ENCODE measurements around the gene ZMYND8. TPM values are rescaled to one million over a fixed set of nuclear protein-coding genes. Genes with fewer than 3 reads are reported as not detected.
A peak's percentile ranks its signal among the peaks of the same experiment; 100 is the strongest.

Gene ZMYND8
- total RNA-seq, 1 experiment from 2014 or later, result 50.7 TPM

GRCh38 chr20:47380481-47380880 lies 24.0 kb upstream of the ZMYND8 start:
- ChIA-PET POLR2A (no interaction called here), CTCF (interaction anchor here (0.6 to 0.7 kb wide), 2 partner anchors 75 to 95 kb away, joined by 4 to 5 read pairs; no protein-coding TSS in a partner anchor)
- H3K4me3 ChIP-seq (ENCODE audit: low read depth in 2 of 2, low read length in 2 of 2), result no peak overlapping the region
- no peaks in the 10 kb centered on the region for H3K9me3 ChIP-seq (ENCODE audit: control insufficient read depth, insufficient read depth, low read depth, low read length)
- DNase-seq (ENCODE audit: low read depth, low spot score) (no peak), ATAC-seq (no peak)
- peak overlapping the region; percentile 85 for H3K27ac ChIP-seq (ENCODE audit: low read length)
- no peaks in the 10 kb centered on the region for H3K27me3 ChIP-seq (ENCODE audit: control insufficient read depth, insufficient read depth, low read length)
- intact Hi-C loops (cut with micrococcal nuclease; ENCODE audit: unreplicated experiment) (loop anchor here (5.0 to 10.0 kb wide), 3 partner anchors 53 to 244 kb away; no protein-coding TSS in a partner anchor), in situ Hi-C loops (cut with HindIII; ENCODE audit: low pct_unique_long_range_greater_than_20kb, low sequenced_read_pairs) (no loop called here)
- BruUV-seq (replicated peaks), result no TSS peak
- peaks cover 34% of the 10 kb centered on the region for H3K4me1 ChIP-seq (ENCODE audit: control insufficient read depth, insufficient read depth, low read length)
- no peak for TF ChIP-seq TCF7L2 (IDR thresholded peaks at IDR 0.05; ENCODE audit: low read depth, low read length)
- no peaks in the 10 kb centered on the region for H3K36me3 ChIP-seq (ENCODE audit: control insufficient read depth, insufficient read depth, low read length)

GRCh38 chr20:47379433-47380150 lies 23.1 kb upstream of the ZMYND8 start:
- Histone ChIP-seq H3K27ac (ENCODE audit: low read length) (peak overlapping the region; percentile 85), H3K9me3 (ENCODE audit: control insufficient read depth, insufficient read depth, low read depth, low read length) (no peaks in the 10 kb centered on the region), H3K36me3 (ENCODE audit: control insufficient read depth, insufficient read depth, low read length) (no peaks in the 10 kb centered on the region), H3K4me3 (ENCODE audit: low read depth in 2 of 2, low read length in 2 of 2) (no peak overlapping the region), H3K27me3 (ENCODE audit: control insufficient read depth, insufficient read depth, low read length) (no peaks in the 10 kb centered on the region), H3K4me1 (ENCODE audit: control insufficient read depth, insufficient read depth, low read length) (peaks cover 34% of the 10 kb centered on the region)
- ATAC-seq (no peak), DNase-seq (ENCODE audit: low read depth, low spot score) (no peak)
- CTCF ChIA-PET, result interaction anchor here (0.6 kb wide), 1 partner anchor 76 kb away, joined by 3 read pairs; no protein-coding TSS in a partner anchor
- POLR2A ChIA-PET, result no interaction called here
- in situ Hi-C loops (cut with HindIII; ENCODE audit: low pct_unique_long_range_greater_than_20kb, low sequenced_read_pairs), result no loop called here
- intact Hi-C loops (cut with micrococcal nuclease; ENCODE audit: unreplicated experiment), result loop anchor here (5.0 to 10.0 kb wide), 3 partner anchors 52 to 245 kb away; no protein-coding TSS in a partner anchor
- no peak for TF ChIP-seq TCF7L2 (IDR thresholded peaks at IDR 0.05; ENCODE audit: low read depth, low read length)
- TF ChIP-seq POLR2AphosphoS5 (IDR thresholded peaks at IDR 0.05; ENCODE audit: low read depth, low read length), result no peak
- TF ChIP-seq, protein P1, sequence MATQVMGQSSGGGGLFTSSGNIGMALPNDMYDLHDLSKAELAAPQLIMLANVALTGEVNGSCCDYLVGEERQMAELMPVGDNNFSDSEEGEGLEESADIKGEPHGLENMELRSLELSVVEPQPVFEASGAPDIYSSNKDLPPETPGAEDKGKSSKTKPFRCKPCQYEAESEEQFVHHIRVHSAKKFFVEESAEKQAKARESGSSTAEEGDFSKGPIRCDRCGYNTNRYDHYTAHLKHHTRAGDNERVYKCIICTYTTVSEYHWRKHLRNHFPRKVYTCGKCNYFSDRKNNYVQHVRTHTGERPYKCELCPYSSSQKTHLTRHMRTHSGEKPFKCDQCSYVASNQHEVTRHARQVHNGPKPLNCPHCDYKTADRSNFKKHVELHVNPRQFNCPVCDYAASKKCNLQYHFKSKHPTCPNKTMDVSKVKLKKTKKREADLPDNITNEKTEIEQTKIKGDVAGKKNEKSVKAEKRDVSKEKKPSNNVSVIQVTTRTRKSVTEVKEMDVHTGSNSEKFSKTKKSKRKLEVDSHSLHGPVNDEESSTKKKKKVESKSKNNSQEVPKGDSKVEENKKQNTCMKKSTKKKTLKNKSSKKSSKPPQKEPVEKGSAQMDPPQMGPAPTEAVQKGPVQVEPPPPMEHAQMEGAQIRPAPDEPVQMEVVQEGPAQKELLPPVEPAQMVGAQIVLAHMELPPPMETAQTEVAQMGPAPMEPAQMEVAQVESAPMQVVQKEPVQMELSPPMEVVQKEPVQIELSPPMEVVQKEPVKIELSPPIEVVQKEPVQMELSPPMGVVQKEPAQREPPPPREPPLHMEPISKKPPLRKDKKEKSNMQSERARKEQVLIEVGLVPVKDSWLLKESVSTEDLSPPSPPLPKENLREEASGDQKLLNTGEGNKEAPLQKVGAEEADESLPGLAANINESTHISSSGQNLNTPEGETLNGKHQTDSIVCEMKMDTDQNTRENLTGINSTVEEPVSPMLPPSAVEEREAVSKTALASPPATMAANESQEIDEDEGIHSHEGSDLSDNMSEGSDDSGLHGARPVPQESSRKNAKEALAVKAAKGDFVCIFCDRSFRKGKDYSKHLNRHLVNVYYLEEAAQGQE (IDR thresholded peaks at IDR 0.05; ENCODE audit: insufficient read depth in 1 of 2, low read depth in 2 of 2, low read length in 1 of 2), result no peak
- no peak for TF ChIP-seq SIN3A (IDR thresholded peaks at IDR 0.05; ENCODE audit: borderline replicate concordance, insufficient read depth, low read depth, low read length)
- no peak for TF ChIP-seq CTCF (IDR thresholded peaks at IDR 0.05)
- no TSS peak for BruUV-seq (replicated peaks)

Data from Panc1 (cell line).